ENCODE data around the gene MEAF6.

DNA sequence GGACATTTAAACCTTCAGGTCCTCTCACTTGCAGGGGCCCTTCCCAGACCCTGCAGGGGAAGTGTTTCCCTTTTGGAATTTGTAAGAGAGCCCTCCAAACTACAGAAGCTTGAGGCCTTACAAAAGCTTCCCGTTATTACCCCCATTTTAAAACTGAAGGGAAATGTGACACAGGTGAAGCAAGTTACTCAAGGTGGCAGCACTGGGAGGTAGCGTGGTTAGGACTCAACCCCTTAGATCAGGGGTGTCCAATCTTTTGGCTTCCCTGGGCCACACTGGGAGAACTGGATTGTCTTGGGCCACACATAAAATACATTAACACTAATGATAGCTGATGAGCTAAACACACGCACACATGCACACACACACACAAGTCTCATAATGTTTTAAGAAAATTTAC, 56.0 kb downstream of the MEAF6 start:
- no peak for TF ChIP-seq CTCF (IDR thresholded peaks at IDR 0.05)
- no peak for TF ChIP-seq EZH2phosphoT487 (IDR thresholded peaks at IDR 0.05)
